ENCODE measurements around the gene FGF3.

FGF3 gene

DNA sequence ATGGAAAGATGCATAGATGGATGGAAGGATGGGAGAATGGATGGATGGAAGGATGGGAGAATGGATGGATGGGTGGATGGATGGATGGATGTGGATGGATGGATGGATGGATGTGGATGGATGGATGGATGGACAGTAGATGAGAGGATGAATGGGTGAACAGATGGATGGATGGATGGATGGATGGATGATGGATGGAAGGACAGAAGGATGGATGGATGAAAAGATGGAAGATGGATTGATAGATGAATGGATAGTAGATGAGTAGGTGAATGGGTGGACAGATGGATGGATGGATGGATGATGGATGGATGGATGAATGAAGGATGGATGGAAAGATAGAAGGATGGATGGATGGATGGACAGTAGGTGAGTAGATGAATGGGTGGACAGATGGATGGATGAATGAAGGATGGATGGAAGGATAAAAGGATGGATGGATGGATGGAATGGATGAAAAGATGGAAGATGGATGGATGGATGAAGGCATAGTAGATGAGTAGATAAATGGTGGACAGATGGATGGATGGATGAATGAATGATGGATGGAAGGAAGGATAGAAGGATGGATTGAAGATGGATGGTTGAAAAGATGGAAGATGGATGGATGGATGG is 15.5 kb downstream of the FGF3 start:
- DNase-seq (ENCODE audit: low spot score), result no peak

DNA sequence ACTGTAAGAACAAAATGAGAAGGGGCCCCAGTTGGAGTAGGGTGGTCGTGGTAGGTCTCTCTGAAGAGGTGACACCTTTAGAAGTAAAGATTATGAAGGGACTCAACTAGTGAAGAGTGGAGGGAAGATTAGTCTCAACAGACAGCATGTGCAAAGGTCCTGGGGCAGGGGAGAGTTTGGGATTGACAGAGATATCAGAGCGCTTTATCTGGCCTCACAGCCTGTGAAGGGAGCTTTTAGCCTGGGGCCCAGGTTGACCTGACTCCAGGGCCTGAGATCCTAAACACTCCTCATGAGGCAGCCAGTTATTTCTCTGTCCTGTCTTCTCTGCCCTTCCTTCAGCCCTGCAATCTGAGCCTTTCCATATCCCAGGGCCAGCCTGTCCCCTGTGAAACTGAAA is 16.2 kb downstream of the FGF3 start:
- DNase-seq (ENCODE audit: low spot score), result no peak

DNA sequence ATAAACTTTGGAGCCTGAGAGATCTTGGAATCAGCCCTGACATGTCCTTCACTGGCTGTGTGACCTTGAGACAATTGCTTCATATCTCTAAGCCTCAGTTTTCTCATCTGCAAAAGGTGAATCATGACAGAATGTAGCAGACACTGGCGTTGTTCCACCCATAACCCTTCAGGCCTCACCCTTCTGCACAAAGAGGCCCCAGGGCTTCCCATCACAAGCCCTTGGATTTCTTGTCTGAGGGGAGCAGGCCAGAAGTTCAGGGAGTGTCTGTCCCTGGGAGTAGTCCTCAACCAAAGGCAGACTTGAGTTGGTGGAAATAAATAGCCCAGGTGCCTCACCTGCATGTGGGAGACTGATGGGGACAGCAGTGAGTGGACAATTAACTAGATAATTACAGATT is 16.6 kb downstream of the FGF3 start:
- DNase-seq (ENCODE audit: low spot score), result no peak

GRCh38 chr11:69801513-69802335 is 17.5 kb downstream of the FGF3 start:
- DNase-seq (ENCODE audit: low spot score), result peak; percentile 88

GRCh38 chr11:69800278-69800677 is 18.9 kb downstream of the FGF3 start:
- no peak for DNase-seq (ENCODE audit: low spot score)

GRCh38 chr11:69799582-69799981 is 19.6 kb downstream of the FGF3 start:
- peak; percentile 67 for DNase-seq (ENCODE audit: low spot score)

GRCh38 chr11:69799097-69799496 is 20.1 kb downstream of the FGF3 start:
- DNase-seq (ENCODE audit: low spot score), result no peak

DNA sequence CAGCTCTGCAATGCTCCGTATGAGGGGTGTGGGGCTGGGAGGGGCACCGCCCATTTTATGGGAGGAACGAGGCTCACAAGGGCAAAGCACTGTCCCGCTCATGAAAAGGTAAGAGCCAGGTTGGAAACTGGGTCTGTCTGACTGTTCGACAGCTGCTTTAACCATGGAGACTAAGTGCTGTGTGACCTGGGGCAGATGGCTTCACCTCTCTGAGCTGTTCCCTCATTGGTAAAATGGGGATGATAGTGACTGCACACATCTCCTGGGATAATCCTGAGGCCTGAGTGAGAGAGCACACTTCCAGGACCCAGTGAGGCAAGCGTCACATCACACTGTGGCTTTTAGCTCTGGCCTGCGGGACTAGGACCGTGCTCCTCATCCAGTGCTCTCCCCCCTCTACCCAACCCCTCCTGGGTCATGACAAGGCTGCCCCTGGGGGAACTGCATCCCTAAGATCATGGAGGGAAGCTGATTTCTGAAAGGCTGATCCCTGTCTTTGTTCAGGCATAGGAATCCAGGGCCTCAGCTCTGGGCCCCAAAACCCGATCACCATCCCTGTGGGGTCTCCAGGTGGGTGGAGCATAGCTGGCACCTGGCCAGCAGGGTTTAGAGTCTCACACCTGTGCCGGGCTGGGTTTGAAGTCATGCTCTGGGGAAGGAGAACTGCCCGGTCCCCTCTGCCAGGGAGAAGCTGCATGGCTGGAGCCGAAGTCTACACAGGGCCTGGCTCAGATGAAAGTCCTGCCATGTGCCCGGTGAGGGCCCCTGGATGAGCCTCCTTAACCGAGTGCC is 21.3 kb downstream of the FGF3 start:
- DNase-seq (ENCODE audit: low spot score), result no peak

GRCh38 chr11:69797156-69797555 is 22.1 kb downstream of the FGF3 start:
- DNase-seq (ENCODE audit: low spot score), result no peak

- DNase-seq (ENCODE audit: low spot score), result no peak
These were observed 23.2 kb downstream of the FGF3 start for GRCh38 chr11:69796063-69796462.

DNA sequence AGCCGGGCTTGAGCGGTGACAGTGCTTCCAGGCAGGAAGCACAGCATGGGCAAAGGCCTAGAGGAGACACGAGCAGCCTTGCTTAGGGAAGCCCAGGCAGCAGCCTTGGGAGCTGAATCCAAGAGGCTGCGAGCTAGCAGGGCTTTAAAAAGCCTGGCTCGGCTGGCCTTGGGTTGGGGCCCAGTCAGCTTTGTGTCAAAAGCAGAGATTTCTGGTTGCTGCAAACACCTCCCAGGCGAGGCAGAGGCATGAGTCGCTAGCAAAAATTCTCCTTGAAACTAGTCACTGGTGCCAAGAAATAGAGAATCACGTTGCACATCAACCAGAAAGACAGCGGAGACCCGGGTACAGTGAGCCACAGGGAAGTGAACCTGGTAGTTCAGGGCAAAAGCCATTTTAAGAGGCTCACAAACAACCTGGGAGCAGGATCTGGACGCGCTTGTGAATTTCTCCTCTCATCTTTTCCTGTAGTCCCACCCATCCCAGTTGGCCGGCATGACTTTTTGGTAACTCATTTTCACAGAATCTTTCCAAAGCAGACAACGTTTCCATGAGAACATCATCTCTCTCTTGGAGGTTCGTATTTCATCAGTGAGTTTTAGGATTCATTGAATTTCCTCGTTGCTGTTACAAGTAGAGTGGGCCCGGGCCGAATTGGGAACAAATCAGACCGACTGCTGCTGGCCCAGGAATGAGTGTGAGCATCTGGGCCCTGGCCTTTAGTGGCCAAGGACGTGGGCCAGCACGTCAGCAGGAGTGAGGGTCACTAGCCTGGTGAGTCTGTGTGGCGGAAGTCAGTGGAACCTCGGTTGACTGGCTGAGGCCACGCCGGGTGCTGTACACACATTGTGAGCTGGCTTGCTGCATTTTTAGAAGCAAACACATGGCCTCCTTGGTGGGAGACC is 27.7 kb downstream of the FGF3 start:
- no peak for DNase-seq (ENCODE audit: low spot score)

- no peak for DNase-seq (ENCODE audit: low spot score)
These were observed 30.3 kb downstream of the FGF3 start for GRCh38 chr11:69788956-69789355.

DNA sequence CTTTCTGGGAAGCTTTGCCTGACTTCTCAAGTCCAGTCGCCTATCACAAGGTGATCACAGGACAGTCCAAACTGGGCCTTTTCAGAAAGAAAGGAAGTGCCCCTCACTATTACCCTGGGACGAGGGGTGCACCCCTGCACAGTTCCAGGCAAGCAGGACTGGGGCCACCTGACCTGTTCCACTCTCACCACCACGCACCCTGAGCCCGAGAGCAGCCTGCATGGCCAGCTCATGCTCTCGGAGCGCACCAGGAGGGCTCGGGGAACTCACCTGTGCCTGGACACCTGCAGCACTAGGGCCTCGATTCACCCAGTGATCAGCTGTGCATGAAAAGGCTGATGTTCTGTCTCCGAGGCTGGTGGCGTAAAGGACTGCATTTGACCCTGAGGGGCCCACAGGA is 31.3 kb downstream of the FGF3 start:
- DNase-seq (ENCODE audit: low spot score), result no peak

GRCh38 chr11:69787457-69787856 is 31.8 kb downstream of the FGF3 start:
- no peak for DNase-seq (ENCODE audit: low spot score)

- no peak for DNase-seq (ENCODE audit: low spot score)
These were observed 38.0 kb downstream of the FGF3 start for GRCh38 chr11:69781241-69781640.

DNA sequence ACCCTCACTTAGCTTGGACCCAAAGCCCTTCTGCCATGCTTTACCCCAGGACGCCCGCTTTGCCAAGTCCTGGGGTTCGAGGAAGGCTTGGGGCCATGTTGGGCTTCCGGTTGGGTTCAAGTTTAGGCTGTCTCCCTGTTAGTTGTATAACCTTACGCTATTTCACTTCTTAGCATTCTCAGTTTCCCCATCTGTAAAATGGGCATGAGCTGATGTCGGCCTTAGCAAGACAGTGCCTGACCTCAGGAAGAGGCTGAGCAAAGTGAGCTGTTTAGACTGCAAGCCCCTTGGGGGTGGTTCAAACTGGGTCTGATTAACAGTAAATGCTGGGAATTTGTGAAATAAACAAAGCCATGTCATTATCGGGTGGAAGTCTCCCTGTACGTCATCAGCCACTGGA is 40.8 kb downstream of the FGF3 start:
- DNase-seq (ENCODE audit: low spot score), result no peak

GRCh38 chr11:69775163-69775755 is 44.0 kb downstream of the FGF3 start, which contains the start of gene FGF4:
Gene FGF4, minus strand, starts transcription at chr11:69775341. Its CDS starts 257 bp downstream, at chr11:69775084.
- peak; percentile 61 for DNase-seq (ENCODE audit: low spot score)

DNA sequence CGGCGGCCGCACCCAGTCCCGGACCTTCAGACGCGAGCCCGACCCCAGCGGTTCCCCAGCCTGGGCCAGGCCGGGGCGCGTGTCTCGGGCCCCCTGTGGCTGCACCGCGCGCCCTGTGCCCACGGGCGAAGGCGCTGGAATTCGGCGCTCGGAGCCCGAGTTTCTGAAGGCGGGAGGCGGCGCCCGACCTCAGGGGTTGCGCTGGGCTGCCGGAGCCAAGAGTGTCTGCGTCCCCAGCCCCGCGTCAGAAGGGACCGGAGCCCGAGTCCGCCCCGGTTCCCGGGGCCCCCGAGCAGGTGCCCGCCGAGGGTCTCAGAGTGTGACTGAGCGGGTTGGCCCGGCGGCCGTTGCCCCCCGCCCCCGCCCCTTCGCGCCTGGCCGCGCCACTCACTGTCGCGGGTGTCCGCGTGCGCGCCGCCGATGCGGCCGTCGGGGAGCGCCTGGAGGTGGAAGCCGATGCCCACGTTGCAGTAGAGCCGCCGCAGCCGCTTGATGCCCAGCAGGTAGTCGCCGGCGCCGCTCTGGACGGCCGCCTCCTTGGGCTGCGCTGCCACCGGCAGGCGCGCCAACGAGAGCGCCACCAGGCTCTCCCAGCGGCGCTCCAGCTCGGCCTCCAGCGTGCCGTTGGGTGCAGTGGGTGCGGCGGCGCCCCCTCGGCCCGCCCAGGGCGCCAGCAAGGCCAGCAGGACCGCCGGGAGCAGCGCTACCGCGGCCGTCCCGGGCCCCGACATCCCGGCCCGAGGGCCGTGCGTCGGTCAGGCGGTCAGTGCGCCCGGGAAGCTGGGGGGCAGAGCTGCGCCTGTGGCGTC is 44.7 kb downstream of the FGF3 start:
- peak; percentile 45 for DNase-seq (ENCODE audit: low spot score)

- peak; percentile 44 for DNase-seq (ENCODE audit: low spot score)
These were observed 45.4 kb downstream of the FGF3 start for GRCh38 chr11:69773626-69774353.

- no peak for DNase-seq (ENCODE audit: low spot score)
These were observed 47.8 kb downstream of the FGF3 start for GRCh38 chr11:69771466-69771865.
